ENCODE data around the gene SLC44A1.
"Not testable (repeated sequence)": the region's sequence is repeated elsewhere in the genome, so short reads cannot be mapped to it uniquely, and the experiment has no call there.

The SLC44A1 gene

DNA sequence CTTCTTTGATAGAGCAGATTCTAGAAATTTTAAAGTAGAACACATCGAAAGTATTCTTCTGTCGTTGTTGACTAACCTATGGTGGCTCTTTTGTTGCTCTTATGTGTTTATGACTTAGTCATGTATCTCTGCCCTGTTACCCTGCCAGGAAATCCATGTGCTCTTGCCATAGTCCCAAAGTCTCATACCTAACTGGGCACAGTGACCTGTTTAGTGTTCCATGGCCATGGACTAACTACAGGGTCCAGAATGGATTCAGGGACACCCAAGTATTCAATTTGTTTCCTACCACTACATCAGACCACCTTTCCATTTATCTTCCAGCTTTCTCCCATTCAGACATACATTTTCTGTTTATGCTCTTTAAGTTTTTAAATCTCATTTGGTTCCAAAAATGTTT lies 18.0 kb downstream of the SLC44A1 start:
- DNase-seq = no peak
- intact Hi-C loops (cut with DNase I) = no loop called here

DNA sequence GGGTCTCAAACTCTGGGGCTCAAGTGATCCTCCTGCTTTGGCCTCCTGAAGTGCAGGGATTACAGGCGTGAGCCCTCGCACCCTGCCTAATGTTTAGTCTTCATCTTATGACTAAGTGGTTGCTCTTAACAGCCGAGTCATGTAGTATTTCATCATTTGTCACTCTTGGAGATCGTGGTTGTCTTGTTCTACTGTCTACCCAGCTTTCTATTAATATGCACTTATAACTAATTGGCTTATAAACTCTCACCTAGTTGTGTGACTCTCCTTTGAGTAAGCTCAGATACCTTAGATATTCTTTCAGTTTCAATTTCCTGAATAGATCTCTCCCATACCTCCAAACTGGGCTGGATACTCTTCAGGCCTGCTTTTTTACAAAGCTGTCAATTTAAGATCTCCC lies 19.9 kb downstream of the SLC44A1 start:
- DNase-seq = no peak
- intact Hi-C loops (cut with DNase I) = no loop called here

DNA sequence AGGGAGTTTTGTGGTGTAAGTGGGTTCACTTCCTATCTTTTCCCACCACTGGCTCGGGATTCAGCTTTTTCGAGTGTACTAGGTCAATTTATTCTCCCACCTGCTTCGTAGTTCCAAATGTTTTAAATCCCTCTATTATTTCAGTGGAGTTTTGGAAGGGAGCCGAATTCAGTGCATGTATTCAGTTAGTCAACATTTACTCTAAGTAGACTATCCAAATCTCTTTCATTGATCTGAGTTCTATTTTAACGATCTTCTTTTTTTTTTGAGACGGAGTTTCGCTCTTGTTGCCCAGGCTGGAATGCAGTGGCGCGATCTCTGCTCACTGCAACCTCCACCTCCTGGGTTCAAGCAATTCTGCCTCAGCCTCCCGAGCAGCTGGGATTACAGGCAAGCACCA lies 23.8 kb downstream of the SLC44A1 start:
- intact Hi-C loops (cut with DNase I); DNase-seq: not testable (repeated sequence)

DNA sequence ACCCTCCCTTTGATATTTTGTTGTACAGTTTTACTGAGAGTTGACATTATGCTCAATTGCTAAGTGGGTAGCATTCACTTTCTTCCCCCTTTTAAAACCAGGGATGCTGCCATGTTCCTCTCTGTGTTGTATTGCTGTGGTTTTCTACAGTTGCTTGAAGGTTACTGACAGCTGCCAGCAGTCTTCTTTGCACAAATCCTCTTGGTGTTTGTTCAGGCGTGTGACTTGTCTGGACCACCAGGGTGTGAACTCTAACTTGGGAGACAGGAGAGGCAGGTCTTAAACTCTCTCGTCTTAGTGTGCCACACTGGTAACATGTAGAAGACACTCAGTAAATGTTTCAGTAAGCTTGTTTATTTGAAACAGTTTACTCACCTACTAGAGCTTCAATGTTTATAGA lies 25.1 kb downstream of the SLC44A1 start:
- DNase-seq = no peak
- intact Hi-C loops (cut with DNase I) = no loop called here

DNA sequence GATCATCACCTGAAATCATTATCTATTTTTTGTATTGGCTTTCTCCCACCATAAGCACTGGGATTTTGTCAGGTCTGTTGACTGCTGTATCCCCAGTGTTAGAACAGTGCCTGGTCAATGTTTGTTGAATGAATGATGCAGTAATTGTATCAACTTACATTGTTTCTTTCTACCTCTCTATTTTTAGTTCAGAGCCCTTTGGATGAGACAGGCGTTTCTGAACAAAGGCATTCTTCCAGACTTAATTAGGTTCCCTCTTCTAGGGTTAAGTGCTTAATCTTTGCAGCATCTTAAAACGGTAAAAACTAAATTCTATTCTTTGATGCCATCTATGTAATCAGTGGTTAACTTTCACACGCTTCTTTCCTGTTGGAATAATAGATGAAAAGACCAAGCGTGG lies 26.3 kb downstream of the SLC44A1 start:
- intact Hi-C loops (cut with DNase I) = no loop called here
- DNase-seq = no peak

DNA sequence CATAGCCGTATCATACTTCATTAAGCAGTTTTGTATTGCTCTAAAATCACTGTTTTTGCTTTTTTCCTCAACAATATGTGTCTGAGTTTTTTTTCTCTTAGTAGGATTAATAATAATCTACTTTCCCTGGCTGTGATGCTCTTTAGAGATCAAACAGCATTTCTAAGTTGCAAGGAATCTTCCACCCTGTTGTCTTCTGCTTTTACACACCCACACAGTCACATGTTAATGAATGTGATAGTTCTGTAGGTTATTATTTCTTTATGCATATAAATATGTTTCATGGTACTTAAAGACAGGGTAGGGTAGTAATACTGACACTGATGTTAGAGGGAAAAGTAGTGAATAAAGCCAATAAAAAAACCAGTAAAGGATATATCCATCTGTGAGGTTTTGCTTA lies 29.3 kb downstream of the SLC44A1 start:
- intact Hi-C loops (cut with DNase I) = no loop called here
- no peak for DNase-seq

DNA sequence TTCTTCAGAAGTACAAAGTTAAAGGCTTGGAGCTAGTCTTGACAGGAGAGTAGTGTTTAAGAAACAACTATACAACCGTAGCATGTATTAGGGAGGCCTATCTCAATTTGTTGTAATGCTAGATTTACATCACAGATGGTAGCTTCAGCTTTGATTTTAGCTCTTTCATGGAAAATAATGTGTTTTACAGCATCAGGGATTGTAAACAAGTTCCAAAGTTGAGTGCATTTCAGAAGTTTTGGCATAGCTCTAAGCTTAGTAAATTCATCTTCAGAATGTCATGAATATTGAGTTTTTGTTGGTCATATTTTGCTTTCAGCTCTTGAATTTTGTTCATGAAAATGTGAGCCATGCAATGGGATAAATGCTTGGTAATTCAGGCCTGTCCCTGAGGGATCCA lies 30.7 kb downstream of the SLC44A1 start:
- intact Hi-C loops (cut with DNase I) = no loop called here
- DNase-seq = no peak

DNA sequence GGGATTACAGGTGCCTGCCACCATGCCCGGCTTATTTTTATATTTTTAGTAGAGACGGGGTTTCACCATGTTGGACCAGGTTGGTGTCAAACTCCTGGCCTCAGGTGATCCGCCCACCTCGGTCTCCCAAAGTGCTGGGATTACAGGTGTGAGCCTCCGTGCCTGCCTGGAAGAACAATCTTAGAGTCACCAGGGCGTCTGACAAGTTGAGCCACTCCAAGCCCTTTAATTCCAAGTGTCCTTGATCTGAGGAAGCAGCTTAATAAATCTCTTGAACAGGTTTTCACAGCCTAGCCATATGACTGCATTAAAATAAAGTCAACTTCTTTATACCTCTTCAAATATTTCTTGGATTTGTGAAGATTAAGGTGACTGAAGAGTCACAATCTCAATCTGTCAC lies 31.5 kb downstream of the SLC44A1 start:
- DNase-seq = no peak
- intact Hi-C loops (cut with DNase I) = no loop called here

DNA sequence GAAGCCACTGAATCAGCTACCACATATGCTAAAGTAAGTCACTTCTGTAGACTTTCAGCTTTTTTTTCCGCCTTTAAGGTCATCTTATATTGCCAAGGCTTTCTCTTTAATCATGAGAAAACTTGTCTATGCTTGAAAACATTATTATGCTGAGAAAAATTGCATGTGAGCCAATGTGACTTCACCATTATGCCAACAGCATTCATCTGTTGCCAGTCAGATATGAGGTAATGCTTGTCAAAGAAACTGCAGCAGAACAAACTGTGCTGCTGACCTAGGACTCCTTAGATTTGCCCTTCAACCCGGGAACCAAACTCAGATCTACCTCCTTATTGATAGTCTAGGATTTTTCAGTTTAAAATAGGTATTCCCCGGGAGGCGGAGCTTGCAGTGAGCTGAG lies 34.3 kb downstream of the SLC44A1 start:
- intact Hi-C loops (cut with DNase I) = no loop called here

DNA sequence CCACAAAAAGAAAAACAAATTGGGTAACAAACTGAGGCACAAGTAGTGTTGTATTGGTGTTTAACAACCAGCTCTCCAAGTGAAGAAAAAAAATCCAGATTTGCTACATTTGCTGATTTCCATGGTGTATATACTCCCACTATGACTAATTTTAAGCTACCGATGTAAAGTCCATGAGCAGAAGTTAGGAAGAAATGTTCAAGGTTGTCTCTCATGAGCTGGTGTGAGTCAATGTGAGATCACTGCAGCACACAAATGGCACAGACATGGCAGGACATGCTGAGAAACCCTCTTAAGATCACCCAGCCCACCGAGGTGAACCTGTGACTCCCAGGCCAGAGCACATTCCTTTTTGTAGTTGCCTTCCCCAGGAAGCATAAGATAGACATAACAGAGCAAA lies 36.2 kb downstream of the SLC44A1 start:
- DNase-seq = no peak
- intact Hi-C loops (cut with DNase I) = no loop called here

More for the DNA sequence above, 34.3 kb downstream of the SLC44A1 start:
- DNase-seq = no peak

DNA sequence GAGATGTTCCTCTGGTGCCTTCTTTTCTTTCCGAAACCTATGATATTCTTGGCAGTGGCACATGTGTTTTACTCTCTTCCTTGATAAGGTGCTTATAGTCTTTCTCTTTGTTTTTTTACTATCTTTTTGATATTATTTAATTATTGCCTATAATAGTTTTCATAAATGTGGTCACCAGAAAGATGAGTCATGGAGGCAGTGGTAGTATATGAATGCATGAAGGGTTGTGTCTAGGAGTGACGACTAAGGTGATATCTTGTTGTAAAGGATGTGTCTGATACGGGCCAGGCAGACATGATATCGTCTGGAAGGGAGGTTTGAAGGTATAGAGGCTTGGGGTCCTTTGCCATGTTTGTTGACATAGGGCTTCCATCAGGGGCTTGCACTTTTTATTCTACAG lies 36.8 kb downstream of the SLC44A1 start:
- intact Hi-C loops (cut with DNase I) = no loop called here
- no peak for DNase-seq

DNA sequence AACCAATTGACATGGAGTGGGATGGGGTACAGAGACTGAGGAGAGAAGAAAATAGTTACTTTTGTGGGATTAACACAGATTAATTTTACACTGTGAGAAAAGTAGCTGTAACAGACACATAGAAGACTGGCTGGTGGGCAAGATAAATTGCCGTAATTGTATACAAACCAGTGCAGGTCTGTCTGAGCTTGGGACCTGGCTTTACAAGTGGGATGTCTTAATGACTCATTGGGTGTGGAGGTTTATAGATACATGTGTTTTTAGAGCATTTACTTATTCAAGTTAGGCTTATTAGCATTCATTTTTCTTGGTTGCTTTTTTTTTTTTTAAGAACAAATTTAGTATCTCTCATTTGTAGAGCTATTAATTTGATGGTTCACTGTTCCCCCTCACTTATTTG lies 37.5 kb downstream of the SLC44A1 start:
- intact Hi-C loops (cut with DNase I) = no loop called here

DNA sequence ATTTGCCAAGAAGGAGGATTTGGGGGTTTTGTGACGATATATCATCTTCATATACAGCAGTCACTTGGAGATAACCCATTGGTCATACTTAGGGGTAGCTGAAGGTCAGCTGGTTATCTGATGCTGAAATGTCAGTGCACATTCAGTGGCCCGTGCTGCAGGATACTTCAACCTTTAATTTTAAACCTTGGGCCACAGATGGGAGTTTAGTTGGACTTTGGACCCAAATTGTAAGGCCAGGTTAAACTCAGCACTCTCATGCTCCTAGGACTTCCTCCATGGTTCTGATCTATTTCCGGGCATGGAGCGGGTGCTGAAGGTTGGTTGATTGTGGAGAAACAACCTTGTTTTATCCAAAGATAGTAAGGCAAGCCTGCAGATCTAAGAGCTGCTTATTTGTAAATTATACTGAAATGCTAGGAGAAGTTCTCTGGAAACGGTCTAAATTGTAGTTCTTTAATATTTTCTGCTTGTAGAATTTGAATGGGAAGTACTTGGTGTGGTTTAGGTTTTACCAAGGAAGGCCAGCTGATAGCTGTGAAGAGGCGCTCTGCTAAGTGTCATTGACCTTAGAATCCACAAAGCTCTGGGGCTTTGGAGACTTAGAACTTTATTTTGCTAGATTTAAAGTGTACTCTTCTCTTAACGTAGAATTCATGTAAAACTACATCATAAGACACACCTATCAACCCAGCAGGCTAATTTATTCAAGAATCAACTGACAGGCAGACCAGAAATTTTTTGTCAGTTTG lies 38.6 kb downstream of the SLC44A1 start:
- intact Hi-C loops (cut with DNase I) = no loop called here
- DNase-seq = no peak

More for the DNA sequence above, 37.5 kb downstream of the SLC44A1 start:
- DNase-seq = no peak

DNA sequence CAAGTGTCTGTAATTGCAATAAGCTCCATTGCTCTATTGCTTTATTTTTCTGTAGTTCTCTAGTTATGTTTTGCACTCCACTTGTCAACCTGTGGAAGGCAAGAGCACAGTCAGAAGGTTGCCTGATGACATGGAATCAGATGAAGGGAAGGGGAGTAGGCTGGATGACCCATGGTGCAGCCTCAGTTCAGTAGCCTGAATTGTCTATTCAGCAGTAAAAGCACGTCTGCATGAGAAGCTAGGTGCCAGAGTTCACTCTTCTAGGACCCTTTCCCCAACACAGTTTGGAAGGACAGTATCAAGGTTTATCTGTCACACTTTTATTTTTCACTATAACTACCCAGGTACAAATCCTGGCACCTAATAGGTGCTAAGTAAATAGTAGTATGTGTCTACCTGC lies 39.3 kb downstream of the SLC44A1 start:
- no peak for DNase-seq
- intact Hi-C loops (cut with DNase I) = no loop called here

DNA sequence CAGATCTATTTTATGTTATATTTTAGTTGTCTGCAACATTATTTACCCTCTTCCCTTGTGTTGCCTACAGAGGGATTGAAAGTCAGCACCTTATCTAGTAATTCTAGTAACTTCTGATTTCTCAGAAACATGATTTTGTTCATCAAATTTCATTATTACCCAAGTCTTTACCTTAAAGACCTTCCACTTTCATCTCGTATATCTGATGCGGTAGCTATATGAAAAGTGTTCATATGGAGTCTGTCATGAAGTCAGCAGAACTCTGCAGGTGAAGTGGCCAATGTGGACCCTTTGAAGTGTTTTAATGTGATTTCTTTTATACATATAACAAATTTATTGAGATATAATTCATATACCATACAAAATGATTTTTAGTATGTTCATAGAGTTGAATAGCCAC lies 40.0 kb downstream of the SLC44A1 start:
- no peak for DNase-seq

DNA sequence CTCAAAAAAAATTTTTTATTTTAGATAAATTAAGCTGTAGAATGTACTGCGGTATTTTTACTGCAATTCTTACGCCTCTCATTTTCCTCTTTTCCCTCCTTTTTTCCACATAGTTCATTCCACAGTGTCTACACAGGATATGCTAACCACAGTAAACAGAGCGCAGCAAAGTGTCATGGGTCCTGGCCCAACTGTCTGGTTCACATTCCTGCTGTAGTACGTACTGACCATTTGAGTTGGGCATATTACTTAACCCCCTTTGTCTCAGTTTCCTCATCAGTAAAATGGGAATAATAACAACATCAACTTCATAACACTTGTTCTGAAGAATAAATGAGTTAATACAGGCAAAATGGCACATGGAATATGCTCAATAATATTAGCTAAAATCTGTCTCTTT lies 41.6 kb downstream of the SLC44A1 start:
- DNase-seq = no peak
- intact Hi-C loops (cut with DNase I) = loop anchor here (5.0 kb wide), 1 partner anchor 39 kb away; no protein-coding TSS in a partner anchor

More for the DNA sequence above, 40.0 kb downstream of the SLC44A1 start:
- intact Hi-C loops (cut with DNase I) = no loop called here

DNA sequence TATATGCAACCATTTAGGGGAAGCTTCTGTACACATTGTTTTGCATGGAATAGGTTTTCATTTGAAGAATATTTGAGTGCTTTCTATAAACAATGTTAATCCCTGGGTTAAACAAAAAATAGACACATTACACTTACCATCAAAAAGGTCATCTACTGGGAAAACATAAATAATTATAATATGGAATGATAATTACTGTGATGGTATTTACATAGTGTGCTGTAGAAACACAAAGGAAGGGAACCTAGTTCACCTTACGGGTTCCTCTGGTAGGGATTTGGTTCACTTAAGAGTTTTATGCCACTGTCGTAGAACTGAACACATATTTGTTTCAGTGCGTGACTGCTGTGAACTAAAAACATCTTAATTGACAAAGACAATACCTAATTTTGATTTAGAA lies 44.9 kb downstream of the SLC44A1 start:
- no peak for DNase-seq
- intact Hi-C loops (cut with DNase I) = loop anchor here (5.0 kb wide), 1 partner anchor 42 kb away; no protein-coding TSS in a partner anchor

DNA sequence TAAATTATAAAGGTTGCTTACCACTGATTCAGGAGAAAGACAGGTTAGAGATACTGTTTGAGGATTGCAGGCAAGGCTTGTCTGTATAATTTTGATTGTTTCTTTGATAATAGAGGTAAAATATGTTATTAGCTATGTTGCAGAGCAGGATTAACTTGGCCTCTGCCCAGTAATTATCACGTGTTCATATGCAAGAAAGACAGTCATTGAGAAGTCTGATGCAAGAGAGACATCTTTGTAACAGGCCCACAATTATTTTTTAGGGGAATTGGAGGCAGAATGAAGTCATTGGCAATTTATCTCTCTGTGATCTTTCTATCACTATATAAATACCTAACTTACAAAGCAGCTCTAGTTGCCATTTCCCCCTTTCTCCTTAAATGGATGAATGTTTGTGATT lies 46.0 kb downstream of the SLC44A1 start:
- DNase-seq = no peak
- intact Hi-C loops (cut with DNase I) = no loop called here

DNA sequence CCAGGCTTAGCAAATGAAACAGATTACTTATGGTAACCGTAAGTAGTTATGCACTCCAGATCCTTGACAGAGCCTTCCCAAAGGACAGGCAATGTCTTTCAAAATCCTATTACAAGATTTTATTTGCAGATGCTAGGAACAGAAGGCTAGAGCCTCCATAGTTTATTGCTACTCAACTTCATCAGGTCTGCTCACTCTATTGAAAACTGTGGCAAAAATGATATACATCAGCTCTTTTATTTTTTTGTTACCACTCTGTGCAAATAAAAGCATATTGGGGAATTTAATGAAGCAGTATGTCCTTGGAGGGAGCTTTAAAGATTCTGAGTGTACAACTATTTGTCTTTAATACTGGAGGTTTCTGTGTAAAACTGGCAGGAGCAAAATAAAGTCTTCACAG lies 46.5 kb downstream of the SLC44A1 start:
- intact Hi-C loops (cut with DNase I) = no loop called here
- DNase-seq = no peak

DNA sequence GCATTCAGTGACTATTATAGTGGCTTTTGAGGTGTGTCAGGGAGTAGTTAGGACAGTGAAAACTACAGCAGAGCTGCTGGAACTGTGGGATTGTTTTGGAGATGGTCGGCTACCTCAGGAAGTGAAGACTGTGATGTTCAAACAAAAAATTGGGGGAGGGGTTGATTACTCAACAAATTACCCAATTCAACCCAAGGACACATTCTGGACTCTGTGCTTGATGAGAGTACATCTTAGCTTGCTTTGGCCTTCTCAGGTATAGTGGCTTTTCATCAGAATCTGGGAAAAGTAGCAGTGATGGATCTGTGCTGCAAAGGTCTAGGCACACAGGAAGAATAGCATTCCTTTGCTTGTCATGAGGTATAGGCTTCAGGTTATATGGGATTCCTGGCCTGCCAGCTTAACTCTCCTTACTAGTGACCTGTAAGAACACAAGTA lies 47.0 kb downstream of the SLC44A1 start:
- intact Hi-C loops (cut with DNase I) = no loop called here
- DNase-seq = no peak

DNA sequence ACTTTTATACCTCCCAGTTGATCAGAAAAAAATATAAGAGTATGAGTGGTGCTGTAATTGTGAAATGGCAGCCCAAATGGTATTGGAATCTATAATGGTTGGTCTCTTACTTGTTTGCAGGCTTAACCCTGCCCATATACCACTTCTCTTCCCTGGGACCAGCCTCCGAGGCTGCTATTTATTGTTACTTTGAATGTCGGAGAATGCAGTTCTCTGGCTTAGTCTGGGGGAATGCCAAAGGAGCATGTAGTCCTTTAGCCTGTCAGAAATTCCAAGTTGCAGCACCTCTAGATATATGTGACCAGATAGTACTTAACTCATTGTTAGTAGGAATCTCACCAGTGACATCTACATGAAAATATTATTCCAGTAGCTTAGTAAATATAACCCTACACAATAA lies 47.5 kb downstream of the SLC44A1 start:
- intact Hi-C loops (cut with DNase I) = no loop called here
- no peak for DNase-seq

DNA sequence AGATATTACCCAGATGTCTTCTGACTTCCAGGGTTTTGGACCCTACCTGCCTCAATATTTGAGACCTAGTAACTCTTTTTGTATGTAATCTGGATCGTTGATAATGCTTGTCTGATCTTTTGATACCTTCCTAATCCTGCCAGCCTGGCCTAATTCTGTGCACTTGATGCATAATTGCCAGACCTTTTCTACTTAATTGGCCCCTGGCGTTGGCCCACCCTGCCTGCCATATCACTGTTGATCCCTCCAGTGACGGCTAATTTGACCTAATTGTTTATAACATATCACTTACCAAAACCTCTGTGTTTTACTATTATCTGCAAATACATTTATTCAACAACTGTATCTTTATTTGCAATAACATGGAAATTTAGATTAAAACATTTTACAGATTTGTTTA lies 49.0 kb downstream of the SLC44A1 start:
- DNase-seq = no peak
- intact Hi-C loops (cut with DNase I) = no loop called here

DNA sequence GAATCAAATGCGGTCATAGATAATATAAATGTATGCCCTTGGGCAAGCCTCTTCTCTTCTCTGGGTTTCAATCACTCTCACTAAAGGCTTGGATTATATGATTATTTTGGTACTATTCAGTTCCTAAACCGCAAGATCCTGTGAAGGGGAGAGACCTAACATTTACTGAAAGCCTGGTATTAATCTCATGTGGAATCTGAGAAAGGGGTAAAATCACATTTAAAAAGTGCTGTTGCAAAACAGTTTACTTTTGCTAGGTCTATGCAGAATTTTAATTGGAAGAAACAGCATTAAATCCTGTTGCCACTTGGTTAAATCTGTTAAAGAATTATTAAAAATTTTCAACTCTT lies 50.7 kb downstream of the SLC44A1 start:
- DNase-seq = no peak
- intact Hi-C loops (cut with DNase I) = no loop called here

Data from posterior cingulate gyrus (tissue), 11 donors.